SK-N-SH (cell line): ENCODE measurements around the gene ITGA8. TPM values are rescaled to one million over a fixed set of nuclear protein-coding genes. Genes with fewer than 3 reads are reported as not detected.

ENCODE experiments used
- CTCF ChIA-PET: fragments of 300-600, 350-600 bp; formaldehyde crosslinking; extraction: SDS; loops from one replicate; lab custom pipeline; 2021; lab: Yijun Ruan, JAX
- POLR2A ChIA-PET: fragments of 350-600 bp; sonication (Branson Sonifier 250); formaldehyde crosslinking; extraction: SDS; loops from one replicate; lab custom pipeline; 2020; ENCODE audit warnings: antibody characterized with exemption, inconsistent platforms; lab: Yijun Ruan, JAX
- DNase-seq: peaks from one replicate; pipeline ENCODE4 v3.0.0; 2012
- H2AFZ ChIP-seq: fragments of 200-600 bp; sonication (generic); 2 replicates; pipeline ENCODE4 v1.8.1; 2016; ENCODE audit warnings: antibody characterized with exemption, mild to moderate bottlenecking, low read depth
- H3F3A ChIP-seq: fragments of 200-600 bp; sonication (generic); replicated peaks from 2 replicates; pipeline ENCODE3; 2016; ENCODE audit warnings: antibody characterized with exemption, mild to moderate bottlenecking; ENCODE audit not compliant: insufficient read depth
- H3K27ac ChIP-seq, 2 experiments: fragments of 200-500 bp in 1 of 2; fragments of 200-600 bp in 1 of 2; sonication (Bioruptor generic) in 1 of 2; sonication (generic), shearing (Covaris generic) in 1 of 2; 2 replicates each; pipeline versions ENCODE4 v1.5.1 to v1.6.1; 2014 to 2016; ENCODE audit warnings: low read depth in 2 of 2, inconsistent platforms in 1 of 2, low read length in 1 of 2, mild to moderate bottlenecking in 1 of 2, mixed read lengths in 1 of 2
- H3K27me3 ChIP-seq: fragments of 200-600 bp; sonication (generic), shearing (Covaris generic); 2 replicates; pipeline ENCODE4 v1.6.1; 2016; ENCODE audit warnings: mixed run types; ENCODE audit not compliant: insufficient read depth
- H3K36me3 ChIP-seq, 2 experiments: fragments of 200-500 bp in 1 of 2; fragments of 200-600 bp in 1 of 2; sonication (Bioruptor generic) in 1 of 2; sonication (generic) in 1 of 2; replicated peaks in 1 of 2; 2 replicates each; pipeline versions ENCODE3 to v1.5.1; 2014 to 2016; ENCODE audit warnings: low read length in 1 of 2, mild to moderate bottlenecking in 1 of 2; ENCODE audit not compliant: insufficient read depth in 2 of 2, control insufficient read depth in 1 of 2
- H3K4me1 ChIP-seq, 2 experiments: fragments of 200-500 bp in 1 of 2; fragments of 200-600 bp in 1 of 2; sonication (Bioruptor generic) in 1 of 2; sonication (generic), shearing (Covaris generic) in 1 of 2; 2 replicates each; pipeline versions ENCODE4 v1.5.1 to v1.6.1; 2014 to 2016; ENCODE audit warnings: low read depth in 1 of 2, low read length in 1 of 2, mixed run types in 1 of 2; ENCODE audit not compliant: insufficient read depth in 2 of 2, control insufficient read depth in 1 of 2
- H3K4me2 ChIP-seq: fragments of 200-600 bp; sonication (generic), shearing (Covaris generic); 2 replicates; pipeline ENCODE4 v1.6.1; 2017; ENCODE audit warnings: mixed run types
- H3K4me3 ChIP-seq, 2 experiments: fragments of 200-500 bp in 1 of 2; fragments of 200-600 bp in 1 of 2; sonication (Bioruptor generic) in 1 of 2; sonication (generic), shearing (Covaris generic) in 1 of 2; 2 replicates each; pipeline versions ENCODE4 v1.5.1 to v1.8.1; 2014 to 2016; ENCODE audit warnings: low read depth in 2 of 2, inconsistent platforms in 1 of 2, low read length in 1 of 2, mild to moderate bottlenecking in 1 of 2, mixed read lengths in 1 of 2, moderate library complexity in 1 of 2
- H3K79me2 ChIP-seq: fragments of 200-600 bp; sonication (generic); 2 replicates; pipeline ENCODE4 v1.8.1; 2017; ENCODE audit warnings: mild to moderate bottlenecking; ENCODE audit not compliant: insufficient read depth
- H3K9ac ChIP-seq: fragments of 200-600 bp; sonication (generic); 2 replicates; pipeline ENCODE4 v1.6.1; 2017; ENCODE audit warnings: mixed run types
- H3K9me2 ChIP-seq: fragments of 200-600 bp; sonication (generic); 2 replicates; pipeline ENCODE4 v1.6.1; 2017; ENCODE audit warnings: mixed run types
- H3K9me3 ChIP-seq: fragments of 200-600 bp; sonication (generic); 2 replicates; pipeline ENCODE4 v1.6.1; 2017; ENCODE audit warnings: mixed run types, mild to moderate bottlenecking, moderate library complexity
- H4K20me1 ChIP-seq: fragments of 200-600 bp; sonication (generic); 2 replicates; pipeline ENCODE4 v1.6.1; 2017; ENCODE audit warnings: mild to moderate bottlenecking, mixed run types; ENCODE audit not compliant: insufficient read depth
- CHD2 ChIP-seq: fragments of 150-350 bp; IDR thresholded peaks from 2 replicates; pipeline ENCODE4 v1.6.1; 2018; ENCODE audit warnings: low read length; ENCODE audit not compliant: partially characterized antibody
- ELF1 ChIP-seq: IDR thresholded peaks from 2 replicates; pipeline ENCODE4 v1.4.0; 2012
- FOXJ3 ChIP-seq: sonication (generic); formaldehyde crosslinking; IDR thresholded peaks from 2 replicates; pipeline ENCODE4 v1.5.1; 2020; ENCODE audit warnings: mild to moderate bottlenecking, missing genetic modification reagents
- GABPA ChIP-seq: IDR thresholded peaks from 2 replicates; pipeline ENCODE4 v1.4.0; 2012; ENCODE audit warnings: low read depth, mild to moderate bottlenecking
- NFIC ChIP-seq: IDR thresholded peaks from 2 replicates; pipeline ENCODE4 v1.4.0; 2012; ENCODE audit warnings: borderline replicate concordance
- POLR2AphosphoS5 ChIP-seq: IDR thresholded peaks from 2 replicates; pipeline ENCODE4 v1.6.1; 2012; ENCODE audit warnings: low read depth, low read length
- SIN3A ChIP-seq: IDR thresholded peaks from 2 replicates; pipeline ENCODE4 v1.6.1; 2012; ENCODE audit warnings: low read depth, mild to moderate bottlenecking, low read length, moderate library complexity, borderline replicate concordance
- SMC3 ChIP-seq: IDR thresholded peaks from 2 replicates; pipeline ENCODE4 v1.6.1; 2012; ENCODE audit warnings: low read depth, low read length, improper control_type of control experiment
- TAF1 ChIP-seq: IDR thresholded peaks from 2 replicates; pipeline ENCODE4 v1.6.1; 2012; ENCODE audit warnings: low read depth, mild to moderate bottlenecking, low read length, moderate library complexity, borderline replicate concordance
- USF2 ChIP-seq: fragments of 150-350 bp; IDR thresholded peaks from 2 replicates; pipeline ENCODE4 v1.6.1; 2017; ENCODE audit warnings: antibody characterized with exemption, low read length, low read depth, borderline replicate concordance
- WGBS: methylation state at CpG from one replicate; pipeline ENCODE4 v1.1.6; 2017; ENCODE audit warnings: low lambda C conversion rate; 5-methylcytosine and 5-hydroxymethylcytosine counted together
- polyA plus RNA-seq, 3 experiments: library from polyadenylated mRNA; depleted of rRNA; stranded (reverse); fragments of >200 nt; gene quantifications; 2 replicates each; pipeline ENCODE4 v1.2.3, GENCODE V29; 2012
- TF ChIP-seq, protein P1 (sequence below): IDR thresholded peaks from 2 replicates; pipeline ENCODE4 v1.6.1; 2012; ENCODE audit warnings: mild to moderate bottlenecking, low read depth, low read length, moderate library complexity

The ITGA8 gene
- polyA plus RNA-seq, 1 of the 3 experiments (the other 2 are of a cell fraction): not detected

GRCh38 chr10:15491856-15492642 lies 227.7 kb downstream of the ITGA8 start:
- ChIA-PET CTCF (no interaction called here), POLR2A (no interaction called here)
- TF ChIP-seq ELF1: no peak
- TF ChIP-seq SMC3: no peak
- TF ChIP-seq GABPA: no peak
- no peak for TF ChIP-seq USF2
- TF ChIP-seq, protein P1, sequence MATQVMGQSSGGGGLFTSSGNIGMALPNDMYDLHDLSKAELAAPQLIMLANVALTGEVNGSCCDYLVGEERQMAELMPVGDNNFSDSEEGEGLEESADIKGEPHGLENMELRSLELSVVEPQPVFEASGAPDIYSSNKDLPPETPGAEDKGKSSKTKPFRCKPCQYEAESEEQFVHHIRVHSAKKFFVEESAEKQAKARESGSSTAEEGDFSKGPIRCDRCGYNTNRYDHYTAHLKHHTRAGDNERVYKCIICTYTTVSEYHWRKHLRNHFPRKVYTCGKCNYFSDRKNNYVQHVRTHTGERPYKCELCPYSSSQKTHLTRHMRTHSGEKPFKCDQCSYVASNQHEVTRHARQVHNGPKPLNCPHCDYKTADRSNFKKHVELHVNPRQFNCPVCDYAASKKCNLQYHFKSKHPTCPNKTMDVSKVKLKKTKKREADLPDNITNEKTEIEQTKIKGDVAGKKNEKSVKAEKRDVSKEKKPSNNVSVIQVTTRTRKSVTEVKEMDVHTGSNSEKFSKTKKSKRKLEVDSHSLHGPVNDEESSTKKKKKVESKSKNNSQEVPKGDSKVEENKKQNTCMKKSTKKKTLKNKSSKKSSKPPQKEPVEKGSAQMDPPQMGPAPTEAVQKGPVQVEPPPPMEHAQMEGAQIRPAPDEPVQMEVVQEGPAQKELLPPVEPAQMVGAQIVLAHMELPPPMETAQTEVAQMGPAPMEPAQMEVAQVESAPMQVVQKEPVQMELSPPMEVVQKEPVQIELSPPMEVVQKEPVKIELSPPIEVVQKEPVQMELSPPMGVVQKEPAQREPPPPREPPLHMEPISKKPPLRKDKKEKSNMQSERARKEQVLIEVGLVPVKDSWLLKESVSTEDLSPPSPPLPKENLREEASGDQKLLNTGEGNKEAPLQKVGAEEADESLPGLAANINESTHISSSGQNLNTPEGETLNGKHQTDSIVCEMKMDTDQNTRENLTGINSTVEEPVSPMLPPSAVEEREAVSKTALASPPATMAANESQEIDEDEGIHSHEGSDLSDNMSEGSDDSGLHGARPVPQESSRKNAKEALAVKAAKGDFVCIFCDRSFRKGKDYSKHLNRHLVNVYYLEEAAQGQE: no peak
- no peak for TF ChIP-seq TAF1
- no peak for TF ChIP-seq POLR2AphosphoS5
- H3K4me3 ChIP-seq: no peak overlapping the region
- no peaks in the 10 kb centered on the region for H3K36me3 ChIP-seq
- no peaks in the 10 kb centered on the region for H3F3A ChIP-seq
- no peak overlapping the region for H3K9ac ChIP-seq
- no peak overlapping the region for H3K27ac ChIP-seq
- DNase-seq: no peak
- H3K9me2 ChIP-seq: no peaks in the 10 kb centered on the region
- no peaks in the 10 kb centered on the region for H3K9me3 ChIP-seq
- H3K4me2 ChIP-seq: no peak overlapping the region
- H3K4me1 ChIP-seq: no peaks in the 10 kb centered on the region
- no peaks in the 10 kb centered on the region for H4K20me1 ChIP-seq
- 49% methylated on average over 7 of the region's 7 CpGs for WGBS
- no peak overlapping the region for H2AFZ ChIP-seq
- H3K79me2 ChIP-seq: no peaks in the 10 kb centered on the region
- H3K27me3 ChIP-seq: no peaks in the 10 kb centered on the region

GRCh38 chr10:15489431-15489830 lies 230.3 kb downstream of the ITGA8 start:
- H3K9ac ChIP-seq: no peak overlapping the region
- H4K20me1 ChIP-seq: no peaks in the 10 kb centered on the region
- H3K4me1 ChIP-seq: no peaks in the 10 kb centered on the region
- H2AFZ ChIP-seq: no peak overlapping the region
- 50% methylated on average over 3 of the region's 3 CpGs for WGBS
- DNase-seq: no peak
- no peaks in the 10 kb centered on the region for H3K9me2 ChIP-seq
- no peaks in the 10 kb centered on the region for H3K36me3 ChIP-seq
- no peak overlapping the region for H3K4me3 ChIP-seq
- POLR2A ChIA-PET: no interaction called here
- TF ChIP-seq NFIC: no peak
- no peak for TF ChIP-seq CHD2
- TF ChIP-seq SIN3A: no peak
- TF ChIP-seq FOXJ3: no peak
- no peak for TF ChIP-seq TAF1
- H3K27me3 ChIP-seq: no peaks in the 10 kb centered on the region; the same call in 1 of the 2 replicates
- no peak overlapping the region for H3K27ac ChIP-seq
- no peak overlapping the region for H3K4me2 ChIP-seq
- H3F3A ChIP-seq: no peaks in the 10 kb centered on the region
- no peaks in the 10 kb centered on the region for H3K9me3 ChIP-seq
- no peaks in the 10 kb centered on the region for H3K79me2 ChIP-seq
- CTCF ChIA-PET: interaction anchor here (1.0 kb wide), 1 partner anchor 96 kb away, joined by 3 read pairs; no protein-coding TSS in a partner anchor
